OCI-LY7 (cell line): Measurements from ENCODE around the gene XYLT1.

Experiments
- CTCF ChIP-seq: fragments of 200-600 bp; sonication (generic); conservative IDR thresholded peaks from 2 replicates; pipeline ENCODE4 v1.5.1; 2014; ENCODE audit warnings: mild to moderate bottlenecking, antibody characterized with exemption, low read length, moderate library complexity, mixed read lengths
- EZH2phosphoT487 ChIP-seq: fragments of 200-600 bp; sonication (generic); IDR thresholded peaks from 2 replicates; pipeline ENCODE4 v1.6.1; 2018; ENCODE audit warnings: low read depth, borderline replicate concordance, mild to moderate bottlenecking, mixed run types, antibody characterized with exemption, low read length, moderate library complexity, mixed read lengths

GRCh38 chr16:17469011-17469740 is 1.6 kb downstream of the XYLT1 start:
- TF ChIP-seq CTCF (no peak), EZH2phosphoT487 (no peak)
